Spleen (tissue), 7 donors: Measurements from ENCODE around the gene NEUROG3.
"Not testable (repeated sequence)": the region's sequence is repeated elsewhere in the genome, so short reads cannot be mapped to it uniquely, and the experiment has no call there.

ENCODE experiments used
- CTCF ChIP-seq, 11 experiments: fragments of 200-600 bp in 7 of 11; fragments of 450-650 bp in 4 of 11; sonication (generic) in 4 of 11; IDR thresholded peaks in 8 of 11; conservative IDR thresholded peaks in 3 of 11; 1 replicate in 7 of 11; 2 replicates in 4 of 11; pipeline versions ENCODE4 v1.4.0 to v1.8.0; 2016 to 2021; ENCODE audit warnings: antibody characterized with exemption in 11 of 11, inconsistent platforms in 4 of 11, mild to moderate bottlenecking in 1 of 11
- POLR2A ChIP-seq, 3 donors: fragments of 450-650 bp; IDR thresholded peaks; one replicate each; pipeline ENCODE4 v1.5.1; 2017; ENCODE audit warnings: antibody characterized with exemption in 3 of 3, mild to moderate bottlenecking in 1 of 3
- POLR2AphosphoS5 ChIP-seq, 3 donors: sonication (generic); formaldehyde crosslinking; IDR thresholded peaks; one replicate each; pipeline ENCODE4 v1.5.1; 2017; ENCODE audit warnings: antibody characterized with exemption in 3 of 3
- donor health status: DM: no; HTN: no; CAD: no; lungs with moderate emphysema.
- donor health status: DM: no; HTN: no; CAD: no.
- donor health status: DM: no; HTN: no; CAD: no.

GRCh38 chr10:69536521-69536920, 36.7 kb downstream of the NEUROG3 start:
- not testable (repeated sequence) for TF ChIP-seq POLR2A (IDR thresholded peaks at IDR 0.05); CTCF (IDR thresholded peaks at IDR 0.05 in 8 of 11, conservative IDR thresholded peaks at IDR 0.05 in 3 of 11); POLR2AphosphoS5 (IDR thresholded peaks at IDR 0.05)
